A549 treated with RU486 at 1 μM for 4 hours (cell line): ENCODE data around the gene PRM1. TPM values are rescaled to one million over a fixed set of nuclear protein-coding genes. Genes with fewer than 3 reads are reported as not detected.

Experiments
- total RNA-seq: library from RNA; stranded (reverse); fragments of 200-300 nt; extraction: Qiagen RNA extraction; gene quantifications from 5 replicates; pipeline ENCODE4 v1.2.3, GENCODE V29; 2022; ENCODE audit warnings: low read depth

The PRM1 gene, protein sequence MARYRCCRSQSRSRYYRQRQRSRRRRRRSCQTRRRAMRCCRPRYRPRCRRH
- not detected in 5 replicates for total RNA-seq

GRCh38 chr16:11280616-11281522 lies at the start of gene PRM1:
Gene PRM1 (minus strand): TSS chr16:11281330. CDS start chr16:11281238, 92 bp downstream.

DNA sequence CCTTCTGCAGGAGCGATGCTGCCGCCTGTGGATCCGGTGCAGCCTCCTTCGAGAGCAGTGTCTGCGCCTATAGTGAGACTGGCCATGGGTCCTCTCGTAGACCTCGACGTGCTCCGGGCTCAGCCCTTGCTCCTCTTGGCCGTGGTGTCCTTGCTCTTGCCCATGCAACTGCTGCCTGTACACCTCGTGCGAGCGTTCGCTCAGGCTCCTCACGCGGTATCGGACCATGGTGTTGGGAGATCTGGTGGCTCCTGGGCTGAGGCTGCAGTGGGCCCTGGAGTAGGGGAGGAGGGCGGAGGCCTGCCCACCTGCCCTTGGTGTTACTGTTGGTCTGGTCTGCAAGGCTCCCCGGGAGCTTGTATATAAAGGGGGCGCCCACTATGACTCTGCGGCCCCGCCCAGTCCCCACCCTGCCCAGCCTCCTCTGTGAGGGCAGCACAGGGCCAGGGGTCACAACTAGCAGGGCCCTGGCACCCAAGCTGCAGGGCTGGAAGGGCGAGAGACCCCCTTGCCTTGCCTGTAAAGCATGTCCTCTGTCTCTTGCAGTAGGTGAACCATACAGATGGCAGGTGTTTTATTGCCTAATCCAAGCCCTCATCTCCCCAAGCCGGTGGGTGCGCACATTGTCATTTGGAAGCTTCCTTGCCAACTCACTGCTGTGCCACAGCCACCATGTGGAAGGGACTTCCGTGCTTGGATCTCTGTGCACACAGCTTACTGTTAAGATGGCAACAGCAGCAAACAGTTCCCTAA lies 4.8 kb downstream of the PRM1 start, which contains the start of gene PRM2:
Gene PRM2 (minus strand): TSS at position 338 of the 753 bp plus-strand sequence. CDS start 110 bp downstream, at position 228.

DNA sequence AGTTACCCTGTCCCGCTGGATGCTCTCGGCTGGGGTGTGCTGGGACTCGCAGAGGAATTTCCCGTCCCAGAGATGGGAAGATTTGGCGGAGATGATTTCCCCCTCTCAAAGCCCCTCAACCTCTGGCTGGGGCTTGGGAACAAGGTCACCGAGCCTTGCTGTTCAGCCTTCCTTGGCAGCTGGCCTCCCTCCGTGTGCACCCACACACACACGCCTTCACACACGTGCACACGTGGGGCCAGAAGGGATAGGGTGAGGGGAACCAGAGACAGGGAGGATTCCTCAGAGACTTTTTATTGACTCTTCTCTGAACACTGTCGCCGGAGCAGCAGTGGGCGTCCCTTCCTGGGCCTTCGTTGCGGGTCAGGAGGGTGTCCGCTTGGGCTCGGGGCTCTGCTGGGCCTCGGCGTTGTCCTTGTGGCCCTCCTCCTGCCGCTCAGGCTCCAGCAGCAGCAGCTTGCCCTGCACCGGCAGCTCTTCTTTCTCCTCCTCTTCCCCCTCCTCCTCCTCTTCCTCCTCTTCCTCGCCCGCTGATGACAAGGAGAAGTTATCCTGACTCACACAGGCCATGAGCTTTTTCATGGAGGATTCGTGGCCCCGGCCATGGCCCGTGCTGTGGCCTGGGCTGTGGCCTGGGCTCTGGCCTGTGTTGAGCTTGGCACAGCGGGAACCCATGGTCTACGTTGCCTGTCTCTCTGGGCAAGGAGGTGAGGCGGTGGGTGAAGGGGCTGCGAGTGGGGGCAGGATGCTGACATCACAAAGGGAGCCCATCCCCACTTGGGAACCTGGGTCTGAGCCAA lies 8.0 kb downstream of the PRM1 start, which contains the start of gene PRM3:
Gene PRM3 (minus strand): TSS at position 709 of the 800 bp plus-strand sequence. CDS start 34 bp downstream, at position 675.

GRCh38 chr16:11268921-11269375 lies 12.2 kb downstream of the PRM1 start, which contains the start of gene TNP2:
Gene TNP2 (minus strand): TSS chr16:11269325. CDS start chr16:11269262, 63 bp downstream.

GRCh38 chr16:11255737-11256660 lies 25.1 kb downstream of the PRM1 start, which contains the start of gene SOCS1:
Gene SOCS1 (minus strand): TSS chr16:11256204. CDS start chr16:11255478, 726 bp downstream.

Other genes with a start within 250 kb of the PRM1 start
- gene SOCS1, start 25.1 kb downstream of the PRM1 start, total RNA-seq = 0.70 to 2.3 TPM (median 1.7 TPM) in 5 replicates
- not detected in 5 replicates for gene TNP2, start 12.0 kb downstream of the PRM1 start, total RNA-seq
- gene PRM3, start 7.7 kb downstream of the PRM1 start, total RNA-seq = not detected in 5 replicates
- gene PRM2, start 4.8 kb downstream of the PRM1 start, total RNA-seq = not detected in 5 replicates
- 17.3 to 36.5 TPM (median 34.7 TPM) in 5 replicates for gene RMI2, start 64.1 kb upstream of the PRM1 start, total RNA-seq